Left lung (tissue), 10 donors: ENCODE data around the gene EPN3. TPM values are rescaled to one million over a fixed set of nuclear protein-coding genes. Genes with fewer than 3 reads are reported as not detected.

ENCODE experiments used
- ATAC-seq: fragments of 200-7000 bp; cut with Tn5 transposase; one replicate; pipeline ENCODE4 v1.9.1; 2020; ENCODE audit warnings: moderate library complexity
- DNase-seq, 4 donors: peaks; one replicate each; pipeline ENCODE4 v3.0.0-alpha.2; 2013 to 2020
- H3K27ac ChIP-seq, 2 donors: fragments of 200-600 bp; sonication (generic) in 1 of 2; one replicate each; pipeline versions ENCODE4 v1.5.0 to v1.8.0; 2020 to 2021
- H3K27me3 ChIP-seq, 2 donors: fragments of 200-600 bp; sonication (generic) in 1 of 2; one replicate each; pipeline versions ENCODE4 v1.5.0 to v1.8.0; 2020 to 2021
- H3K36me3 ChIP-seq, 2 donors: fragments of 200-600 bp; sonication (generic) in 1 of 2; one replicate each; pipeline versions ENCODE4 v1.5.0 to v1.8.0; 2020 to 2021
- H3K4me1 ChIP-seq, 2 donors: fragments of 200-600 bp; one replicate each; pipeline ENCODE4 v1.8.0; 2021
- H3K4me3 ChIP-seq, 2 donors: fragments of 200-600 bp; sonication (generic) in 1 of 2; one replicate each; pipeline versions ENCODE4 v1.5.0 to v1.8.0; 2020 to 2021; ENCODE audit warnings: mild to moderate bottlenecking in 1 of 2
- H3K9me3 ChIP-seq, 2 donors: fragments of 200-600 bp; sonication (generic) in 1 of 2; one replicate each; pipeline versions ENCODE4 v1.5.0 to v1.8.0; 2020 to 2021
- CTCF ChIP-seq, 2 donors: fragments of 200-600 bp; sonication (generic) in 1 of 2; IDR thresholded peaks; one replicate each; pipeline versions ENCODE4 v1.5.0 to v1.8.0; 2021; ENCODE audit warnings: antibody characterized with exemption in 2 of 2
- intact Hi-C, 2 donors: fragments of 100-400 bp; cut with DNase I; formaldehyde crosslinking; loops; one replicate each; pipeline versions ENCODE4 v1.11.2 to v1.14.2; 2022
- polyA plus RNA-seq, 6 donors: library from polyadenylated mRNA; unstranded; fragments of 120-200 nt; gene quantifications; one replicate each; pipeline ENCODE4 v1.2.1, GENCODE V29; 2013; ENCODE audit not compliant: insufficient read length in 6 of 6
- total RNA-seq, 2 donors: library from RNA; stranded (reverse); fragmentation: NEBNext Ultra II Directional; extraction: Animal tissue kit (Norgen Biotek cat#: 25700); gene quantifications; one replicate each; pipeline ENCODE4 v1.2.1, GENCODE V29; 2021
- donor health status: DM: no; HTN: yes; CAD: no.
- donor health status: DM: no; HTN: no; CAD: no.

The EPN3 gene
- total and polyA plus RNA-seq, 8 donors = 0.55 to 6.4 (median 4.3) TPM

DNA sequence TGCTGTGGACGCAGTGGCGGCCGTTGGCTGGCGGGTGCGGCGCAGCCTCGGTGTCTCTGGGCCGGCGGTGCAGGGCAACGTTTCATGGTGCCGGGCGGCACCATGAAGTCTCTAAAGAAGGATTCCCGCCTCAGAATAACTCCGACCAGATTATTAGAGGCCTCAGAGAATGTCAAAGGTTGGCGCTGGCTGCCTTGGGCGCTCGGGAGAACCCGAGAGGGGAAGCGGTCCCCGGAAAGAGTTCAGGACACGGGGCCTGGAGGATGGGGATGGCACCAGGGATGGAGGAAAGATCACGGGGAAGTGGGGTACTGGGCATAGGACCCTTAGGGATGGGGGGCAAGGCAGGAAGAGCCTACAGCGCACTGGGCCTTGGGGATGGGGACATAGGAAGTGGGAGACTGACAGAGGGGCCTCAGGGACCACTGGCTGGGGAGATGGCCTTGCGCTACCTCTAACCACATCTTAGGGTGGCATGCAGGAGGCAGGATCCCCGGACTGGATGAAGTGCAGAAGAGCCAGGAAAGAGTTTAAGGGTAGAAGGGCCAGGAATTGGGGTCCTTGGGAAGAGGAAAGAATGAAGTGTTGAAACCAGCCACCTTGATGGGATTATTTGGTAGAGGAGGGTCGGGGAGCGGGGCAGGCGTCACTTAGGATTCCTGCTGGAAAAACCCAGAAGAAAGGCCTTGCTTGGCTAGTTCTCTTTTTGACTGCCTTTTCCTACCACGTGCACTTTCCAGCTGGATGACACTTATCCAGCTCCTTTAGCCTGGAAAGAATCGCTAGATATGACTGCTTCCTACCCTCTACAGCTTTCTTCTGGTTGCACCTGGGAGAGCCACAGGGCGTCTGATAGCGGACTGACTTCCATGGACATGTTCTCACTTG, 23.7 kb upstream of the EPN3 start:
- intact Hi-C loops = no loop called here
- Histone ChIP-seq H3K9me3 (no peaks in the 10 kb centered on the region), H3K27ac (peak overlapping the region; percentile 39 to 66), H3K36me3 (no peaks in the 10 kb centered on the region), H3K4me3 (peak overlapping the region; percentile 49 to 55), H3K27me3 (no peaks in the 10 kb centered on the region), H3K4me1 (peaks cover 0 to 14% of the 10 kb centered on the region in 2 donors)
- no peak for TF ChIP-seq CTCF (IDR thresholded peaks at IDR 0.05)
- ATAC-seq = no peak
- DNase-seq = peak in 2 of 4 donors; percentile 3 to 33

DNA sequence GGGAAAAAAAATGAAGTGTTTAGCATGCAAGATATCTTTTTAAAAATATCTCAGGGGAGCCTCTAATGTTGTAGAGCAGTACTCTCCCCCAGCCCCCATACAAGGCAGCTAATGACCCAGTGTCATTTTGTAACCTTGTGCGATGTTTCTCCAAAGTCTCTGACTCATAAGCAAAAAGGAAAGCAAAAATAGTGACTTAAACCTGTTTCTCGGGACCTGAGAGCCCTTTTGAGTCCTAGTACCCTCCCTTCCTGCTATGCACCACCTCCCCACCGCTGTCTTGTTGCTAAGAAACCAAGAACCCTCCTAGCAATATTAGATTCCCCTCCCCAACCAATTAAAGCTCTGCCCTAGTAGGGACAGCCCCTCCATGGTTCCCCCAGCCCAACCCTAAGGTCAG, 21.5 kb upstream of the EPN3 start:
- TF ChIP-seq CTCF (IDR thresholded peaks at IDR 0.05) = no peak
- intact Hi-C loops = no loop called here

DNA sequence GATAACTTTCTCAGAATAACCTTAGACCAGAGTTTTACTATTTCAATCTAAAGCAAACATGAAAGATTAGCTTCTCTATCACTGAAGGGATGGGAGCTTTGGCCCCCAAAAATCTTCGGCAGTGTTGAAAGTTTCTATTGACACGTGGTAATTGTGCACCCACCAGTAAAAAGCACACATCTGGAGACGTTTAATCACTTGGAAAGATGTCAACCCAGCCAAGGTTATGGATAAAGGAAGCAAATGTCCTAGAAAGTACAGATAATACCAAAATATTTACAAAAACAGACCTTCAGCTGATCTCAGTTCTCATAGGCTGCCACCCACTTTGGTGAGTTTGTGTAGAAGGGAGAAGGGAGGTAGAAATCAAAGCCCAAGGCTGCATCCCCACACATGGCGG, 19.0 kb upstream of the EPN3 start:
- no peak for TF ChIP-seq CTCF (IDR thresholded peaks at IDR 0.05)
- Histone ChIP-seq H3K4me1 (peaks cover 0 to 13% of the 10 kb centered on the region in 2 donors), H3K36me3 (no peaks in the 10 kb centered on the region), H3K4me3 (no peak overlapping the region), H3K9me3 (no peaks in the 10 kb centered on the region), H3K27ac (no peak overlapping the region), H3K27me3 (no peaks in the 10 kb centered on the region)
- intact Hi-C loops = no loop called here
- DNase-seq (no peak), ATAC-seq (no peak)

More for the DNA sequence above, 21.5 kb upstream of the EPN3 start:
- Histone ChIP-seq H3K27ac (no peak overlapping the region), H3K9me3 (no peaks in the 10 kb centered on the region), H3K27me3 (no peaks in the 10 kb centered on the region), H3K36me3 (no peaks in the 10 kb centered on the region), H3K4me1 (peaks cover 0 to 14% of the 10 kb centered on the region in 2 donors), H3K4me3 (no peak overlapping the region)
- ATAC-seq (peak; percentile 37), DNase-seq (peak in 1 of 4 donors; percentile 58)

- ATAC-seq (no peak), DNase-seq (no peak)
- no peaks in the 10 kb centered on the region for H3K27me3 ChIP-seq
- TF ChIP-seq CTCF (IDR thresholded peaks at IDR 0.05) = no peak
- peaks cover 0 to 5% of the 10 kb centered on the region in 2 donors for H3K4me1 ChIP-seq
- H3K4me3 ChIP-seq = no peak overlapping the region
- H3K36me3 ChIP-seq = no peaks in the 10 kb centered on the region
- intact Hi-C loops = no loop called here
- no peaks in the 10 kb centered on the region for H3K9me3 ChIP-seq
- H3K27ac ChIP-seq = no peak overlapping the region
These were observed 18.1 kb upstream of the EPN3 start for GRCh38 chr17:50514388-50514787.

GRCh38 chr17:50514936-50515702, 17.4 kb upstream of the EPN3 start:
- H3K27ac ChIP-seq = no peak overlapping the region
- intact Hi-C loops = no loop called here

More at GRCh38 chr17:50514936-50515702, 17.4 kb upstream of the EPN3 start:
- Histone ChIP-seq H3K27me3 (no peaks in the 10 kb centered on the region), H3K4me3 (no peak overlapping the region), H3K36me3 (no peaks in the 10 kb centered on the region), H3K4me1 (peaks cover 0 to 5% of the 10 kb centered on the region in 2 donors), H3K9me3 (no peaks in the 10 kb centered on the region)
- DNase-seq = peak in 1 of 4 donors; percentile 42
- no peak for ATAC-seq
- no peak for TF ChIP-seq CTCF (IDR thresholded peaks at IDR 0.05)
